ENCODE results near the gene ELOVL1.

DNA sequence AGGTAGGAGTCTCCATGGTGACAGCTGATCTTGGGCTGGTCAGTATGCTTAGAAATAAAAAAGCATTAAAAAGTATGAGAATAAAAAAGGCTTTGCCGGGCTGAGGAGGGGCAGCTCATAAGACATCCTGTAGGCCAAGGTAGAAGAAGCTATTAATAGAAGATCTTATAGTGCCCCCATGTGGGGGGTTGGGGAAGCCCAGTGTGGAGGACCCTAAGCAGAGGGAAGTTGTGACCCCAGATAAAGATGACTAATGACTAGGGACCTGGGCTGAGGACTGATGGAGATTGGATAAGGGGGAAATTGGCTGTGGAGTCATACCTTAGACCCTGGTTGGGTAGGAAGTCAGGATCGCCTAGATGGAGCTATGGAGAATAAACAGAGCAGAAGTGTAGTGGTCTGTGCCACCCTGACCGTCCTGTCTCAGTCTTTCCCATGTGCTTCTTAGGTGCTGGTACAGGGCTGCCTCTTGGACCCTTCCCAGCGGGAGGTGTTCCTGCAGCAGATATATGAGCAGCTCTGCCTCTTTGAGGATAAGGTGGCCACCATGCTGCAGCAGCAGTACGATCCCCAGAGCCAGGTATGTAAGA, 46.9 kb upstream of the ELOVL1 start:
- TF ChIP-seq, protein P1, sequence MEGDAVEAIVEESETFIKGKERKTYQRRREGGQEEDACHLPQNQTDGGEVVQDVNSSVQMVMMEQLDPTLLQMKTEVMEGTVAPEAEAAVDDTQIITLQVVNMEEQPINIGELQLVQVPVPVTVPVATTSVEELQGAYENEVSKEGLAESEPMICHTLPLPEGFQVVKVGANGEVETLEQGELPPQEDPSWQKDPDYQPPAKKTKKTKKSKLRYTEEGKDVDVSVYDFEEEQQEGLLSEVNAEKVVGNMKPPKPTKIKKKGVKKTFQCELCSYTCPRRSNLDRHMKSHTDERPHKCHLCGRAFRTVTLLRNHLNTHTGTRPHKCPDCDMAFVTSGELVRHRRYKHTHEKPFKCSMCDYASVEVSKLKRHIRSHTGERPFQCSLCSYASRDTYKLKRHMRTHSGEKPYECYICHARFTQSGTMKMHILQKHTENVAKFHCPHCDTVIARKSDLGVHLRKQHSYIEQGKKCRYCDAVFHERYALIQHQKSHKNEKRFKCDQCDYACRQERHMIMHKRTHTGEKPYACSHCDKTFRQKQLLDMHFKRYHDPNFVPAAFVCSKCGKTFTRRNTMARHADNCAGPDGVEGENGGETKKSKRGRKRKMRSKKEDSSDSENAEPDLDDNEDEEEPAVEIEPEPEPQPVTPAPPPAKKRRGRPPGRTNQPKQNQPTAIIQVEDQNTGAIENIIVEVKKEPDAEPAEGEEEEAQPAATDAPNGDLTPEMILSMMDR (IDR thresholded peaks at IDR 0.05) = peak; percentile 51
- no peak for TF ChIP-seq POLR2A (IDR thresholded peaks at IDR 0.05; ENCODE audit: low read length)
- TF ChIP-seq, protein P2, sequence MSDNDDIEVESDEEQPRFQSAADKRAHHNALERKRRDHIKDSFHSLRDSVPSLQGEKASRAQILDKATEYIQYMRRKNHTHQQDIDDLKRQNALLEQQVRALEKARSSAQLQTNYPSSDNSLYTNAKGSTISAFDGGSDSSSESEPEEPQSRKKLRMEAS (IDR thresholded peaks at IDR 0.05) = no peak
- no peak for TF ChIP-seq GATA3 (IDR thresholded peaks at IDR 0.05; ENCODE audit: borderline replicate concordance)
- TF ChIP-seq, protein P3, sequence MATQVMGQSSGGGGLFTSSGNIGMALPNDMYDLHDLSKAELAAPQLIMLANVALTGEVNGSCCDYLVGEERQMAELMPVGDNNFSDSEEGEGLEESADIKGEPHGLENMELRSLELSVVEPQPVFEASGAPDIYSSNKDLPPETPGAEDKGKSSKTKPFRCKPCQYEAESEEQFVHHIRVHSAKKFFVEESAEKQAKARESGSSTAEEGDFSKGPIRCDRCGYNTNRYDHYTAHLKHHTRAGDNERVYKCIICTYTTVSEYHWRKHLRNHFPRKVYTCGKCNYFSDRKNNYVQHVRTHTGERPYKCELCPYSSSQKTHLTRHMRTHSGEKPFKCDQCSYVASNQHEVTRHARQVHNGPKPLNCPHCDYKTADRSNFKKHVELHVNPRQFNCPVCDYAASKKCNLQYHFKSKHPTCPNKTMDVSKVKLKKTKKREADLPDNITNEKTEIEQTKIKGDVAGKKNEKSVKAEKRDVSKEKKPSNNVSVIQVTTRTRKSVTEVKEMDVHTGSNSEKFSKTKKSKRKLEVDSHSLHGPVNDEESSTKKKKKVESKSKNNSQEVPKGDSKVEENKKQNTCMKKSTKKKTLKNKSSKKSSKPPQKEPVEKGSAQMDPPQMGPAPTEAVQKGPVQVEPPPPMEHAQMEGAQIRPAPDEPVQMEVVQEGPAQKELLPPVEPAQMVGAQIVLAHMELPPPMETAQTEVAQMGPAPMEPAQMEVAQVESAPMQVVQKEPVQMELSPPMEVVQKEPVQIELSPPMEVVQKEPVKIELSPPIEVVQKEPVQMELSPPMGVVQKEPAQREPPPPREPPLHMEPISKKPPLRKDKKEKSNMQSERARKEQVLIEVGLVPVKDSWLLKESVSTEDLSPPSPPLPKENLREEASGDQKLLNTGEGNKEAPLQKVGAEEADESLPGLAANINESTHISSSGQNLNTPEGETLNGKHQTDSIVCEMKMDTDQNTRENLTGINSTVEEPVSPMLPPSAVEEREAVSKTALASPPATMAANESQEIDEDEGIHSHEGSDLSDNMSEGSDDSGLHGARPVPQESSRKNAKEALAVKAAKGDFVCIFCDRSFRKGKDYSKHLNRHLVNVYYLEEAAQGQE (IDR thresholded peaks at IDR 0.05) = no peak
- no peak for TF ChIP-seq TFCP2L1 (CRISPR knock-in tag; IDR thresholded peaks at IDR 0.05)
- no peak for TF ChIP-seq ESRRA (IDR thresholded peaks at IDR 0.05; ENCODE audit: borderline replicate concordance, low read length)
- no peak for TF ChIP-seq CBX8 (IDR thresholded peaks at IDR 0.05)
- TF ChIP-seq EP300 (IDR thresholded peaks at IDR 0.05) = no peak
- TF ChIP-seq RAD21 (conservative IDR thresholded peaks at IDR 0.05 in 1 of 2, IDR thresholded peaks at IDR 0.05 in 1 of 2) = peak; percentile 64

Data from A549 (cell line).